HepG2 (cell line): Measurements from ENCODE around the gene DMXL2. TPM values are rescaled to one million over a fixed set of nuclear protein-coding genes. Genes with fewer than 3 reads are reported as not detected.

Experiments
- MLLT10 ChIP-seq: sonication (generic); formaldehyde crosslinking; IDR thresholded peaks from 2 replicates; pipeline ENCODE4 v1.4.0; 2020; ENCODE audit warnings: missing genetic modification reagents
- PCBP1 ChIP-seq: fragments of 200-400 bp; formaldehyde crosslinking; IDR thresholded peaks from 2 replicates; pipeline ENCODE4 v1.6.1; 2017; ENCODE audit warnings: mild to moderate bottlenecking, low read depth, low read length, borderline replicate concordance
- SRSF1 ChIP-seq: fragments of 200-400 bp; formaldehyde crosslinking; optimal IDR thresholded peaks from 2 replicates; pipeline ENCODE3; 2017; ENCODE audit warnings: mild to moderate bottlenecking, low read depth, low read length, moderate library complexity
- TBP ChIP-seq: sonication (generic); formaldehyde crosslinking; IDR thresholded peaks from 2 replicates; pipeline ENCODE4 v1.5.0; 2020; ENCODE audit warnings: missing genetic modification reagents
- TFE3 ChIP-seq: IDR thresholded peaks from 2 replicates; pipeline ENCODE4 v1.6.1; 2016
- TGIF2 ChIP-seq: IDR thresholded peaks from 2 replicates; pipeline ENCODE4 v1.6.1; 2016; ENCODE audit warnings: control low read depth, missing compliant biosample characterization
- YY1 ChIP-seq: IDR thresholded peaks from 2 replicates; pipeline ENCODE4 v1.6.1; 2011; ENCODE audit warnings: low read length, low read depth, moderate library complexity, mild to moderate bottlenecking; ENCODE audit not compliant: insufficient read depth, insufficient replicate concordance
- ZBTB8A ChIP-seq: sonication (generic); formaldehyde crosslinking; IDR thresholded peaks from 2 replicates; pipeline ENCODE4 v1.4.0; 2020; ENCODE audit warnings: mild to moderate bottlenecking, low read depth, missing genetic modification reagents, borderline replicate concordance
- ZNF17 ChIP-seq: sonication (generic); formaldehyde crosslinking; IDR thresholded peaks from 2 replicates; pipeline ENCODE4 v1.5.0; 2020; ENCODE audit warnings: mild to moderate bottlenecking, missing genetic modification reagents
- ZNF234 ChIP-seq: sonication (generic); formaldehyde crosslinking; conservative IDR thresholded peaks from 2 replicates; pipeline ENCODE4 v1.5.1; 2020; ENCODE audit warnings: mild to moderate bottlenecking, missing genetic modification reagents
- ZNF333 ChIP-seq: sonication (generic); formaldehyde crosslinking; IDR thresholded peaks from 2 replicates; pipeline ENCODE4 v1.4.0; 2020; ENCODE audit warnings: mild to moderate bottlenecking, missing genetic modification reagents, borderline replicate concordance
- ZNF34 ChIP-seq: sonication (generic); formaldehyde crosslinking; IDR thresholded peaks from 2 replicates; pipeline ENCODE4 v1.4.0; 2020; ENCODE audit warnings: mild to moderate bottlenecking, missing genetic modification reagents, borderline replicate concordance
- ZNF343 ChIP-seq: sonication (generic); formaldehyde crosslinking; IDR thresholded peaks from 2 replicates; pipeline ENCODE4 v1.4.0; 2020; ENCODE audit warnings: mild to moderate bottlenecking, missing genetic modification reagents
- ZNF383 ChIP-seq: sonication (generic); formaldehyde crosslinking; IDR thresholded peaks from 2 replicates; pipeline ENCODE4 v1.4.0; 2020; ENCODE audit warnings: missing genetic modification reagents, mild to moderate bottlenecking, borderline replicate concordance
- ZNF441 ChIP-seq: sonication (generic); formaldehyde crosslinking; IDR thresholded peaks from 2 replicates; pipeline ENCODE4 v1.7.0; 2021; ENCODE audit warnings: missing genetic modification reagents, borderline replicate concordance
- ZNF501 ChIP-seq: sonication (generic); formaldehyde crosslinking; IDR thresholded peaks from 2 replicates; pipeline ENCODE4 v1.5.1; 2020; ENCODE audit warnings: mild to moderate bottlenecking, moderate library complexity, missing genetic modification reagents
- ZNF563 ChIP-seq: sonication (generic); formaldehyde crosslinking; IDR thresholded peaks from 2 replicates; pipeline ENCODE4 v1.8.0; 2022; ENCODE audit warnings: mild to moderate bottlenecking, moderate library complexity, missing genetic modification reagents
- ZXDC ChIP-seq: sonication (generic); formaldehyde crosslinking; IDR thresholded peaks from 2 replicates; pipeline ENCODE4 v1.5.0; 2020; ENCODE audit warnings: mild to moderate bottlenecking, missing genetic modification reagents
- polyA plus RNA-seq, 8 experiments: library from polyadenylated mRNA; depleted of rRNA in 3 of 8; stranded (reverse) in 7 of 8; unstranded in 1 of 8; fragments of >200 nt; fragmentation: Illumina TruSeq in 4 of 8; extraction: Trizol in 4 of 8; gene quantifications; 2 replicates each; pipeline versions ENCODE4 v1.2.1 to v1.2.3, GENCODE V29; 2011 to 2016; ENCODE audit warnings: low read depth in 4 of 8, missing spikeins in 1 of 8, mixed read lengths in 1 of 8; ENCODE audit not compliant: insufficient read depth in 1 of 8
- total RNA-seq, 5 experiments: library from RNA; depleted of rRNA; stranded (reverse); fragments of >200 nt; fragmentation: Illumina TruSeq; extraction: Trizol; gene quantifications; 2 replicates each; pipeline ENCODE4 v1.2.3, GENCODE V29; 2016; ENCODE audit warnings: low read depth in 1 of 5
- TF ChIP-seq, protein P1 (sequence below): sonication (generic); formaldehyde crosslinking; conservative IDR thresholded peaks from 2 replicates; pipeline ENCODE4 v1.4.0; 2020; ENCODE audit warnings: mild to moderate bottlenecking, missing genetic modification reagents, moderate library complexity

The DMXL2 gene
- total and polyA plus RNA-seq, 2 of the 13 experiments (the other 11 are each of a cell fraction or from before 2014, with no cell fraction given): 11.6 to 15.3 TPM

- TF ChIP-seq TBP (CRISPR knock-in tag) (no peak), TFE3 (no peak), TGIF2 (CRISPR knock-in tag) (no peak), ZNF34 (CRISPR knock-in tag) (no peak; the same call in 1 of the 2 replicates), ZNF383 (CRISPR knock-in tag) (no peak), ZNF234 (CRISPR knock-in tag) (no peak), ZNF333 (CRISPR knock-in tag) (no peak), ZNF501 (CRISPR knock-in tag) (peak; percentile 55; the same call in 1 of the 2 replicates), ZBTB8A (CRISPR knock-in tag) (no peak), ZNF563 (CRISPR knock-in tag) (no peak), YY1 (no peak), ZNF17 (CRISPR knock-in tag) (no peak), PCBP1 (no peak), MLLT10 (no peak), ZNF343 (CRISPR knock-in tag) (no peak), ZXDC (CRISPR knock-in tag) (no peak), ZNF441 (CRISPR knock-in tag) (0 out of 2 replicates have a peak, but pooled peaks have one; percentile 55), SRSF1 (peak; percentile 53)
- TF ChIP-seq, protein P1, sequence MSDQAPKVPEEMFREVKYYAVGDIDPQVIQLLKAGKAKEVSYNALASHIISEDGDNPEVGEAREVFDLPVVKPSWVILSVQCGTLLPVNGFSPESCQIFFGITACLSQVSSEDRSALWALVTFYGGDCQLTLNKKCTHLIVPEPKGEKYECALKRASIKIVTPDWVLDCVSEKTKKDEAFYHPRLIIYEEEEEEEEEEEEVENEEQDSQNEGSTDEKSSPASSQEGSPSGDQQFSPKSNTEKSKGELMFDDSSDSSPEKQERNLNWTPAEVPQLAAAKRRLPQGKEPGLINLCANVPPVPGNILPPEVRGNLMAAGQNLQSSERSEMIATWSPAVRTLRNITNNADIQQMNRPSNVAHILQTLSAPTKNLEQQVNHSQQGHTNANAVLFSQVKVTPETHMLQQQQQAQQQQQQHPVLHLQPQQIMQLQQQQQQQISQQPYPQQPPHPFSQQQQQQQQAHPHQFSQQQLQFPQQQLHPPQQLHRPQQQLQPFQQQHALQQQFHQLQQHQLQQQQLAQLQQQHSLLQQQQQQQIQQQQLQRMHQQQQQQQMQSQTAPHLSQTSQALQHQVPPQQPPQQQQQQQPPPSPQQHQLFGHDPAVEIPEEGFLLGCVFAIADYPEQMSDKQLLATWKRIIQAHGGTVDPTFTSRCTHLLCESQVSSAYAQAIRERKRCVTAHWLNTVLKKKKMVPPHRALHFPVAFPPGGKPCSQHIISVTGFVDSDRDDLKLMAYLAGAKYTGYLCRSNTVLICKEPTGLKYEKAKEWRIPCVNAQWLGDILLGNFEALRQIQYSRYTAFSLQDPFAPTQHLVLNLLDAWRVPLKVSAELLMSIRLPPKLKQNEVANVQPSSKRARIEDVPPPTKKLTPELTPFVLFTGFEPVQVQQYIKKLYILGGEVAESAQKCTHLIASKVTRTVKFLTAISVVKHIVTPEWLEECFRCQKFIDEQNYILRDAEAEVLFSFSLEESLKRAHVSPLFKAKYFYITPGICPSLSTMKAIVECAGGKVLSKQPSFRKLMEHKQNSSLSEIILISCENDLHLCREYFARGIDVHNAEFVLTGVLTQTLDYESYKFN (CRISPR knock-in tag): no peak
Observed at GRCh38 chr15:51622604-51623370, at the start of gene DMXL2 (continued).
